GM23338 (cell line): ENCODE results near the gene ARHGEF38. TPM values are rescaled to one million over a fixed set of nuclear protein-coding genes. Genes with fewer than 3 reads are reported as not detected.

Source experiments
- ATAC-seq: fragments of 200-7000 bp; cut with Tn5 transposase; 3 replicates; pipeline ENCODE4 v1.9.1; 2020
- DNase-seq: peaks from one replicate; pipeline ENCODE4 v3.0.0-alpha.2; 2015; ENCODE audit warnings: low spot score
- H2AFZ ChIP-seq: fragments of 200-600 bp; sonication (generic); 2 replicates; pipeline ENCODE4 v1.8.0; 2016; ENCODE audit warnings: antibody characterized with exemption, mild to moderate bottlenecking, moderate library complexity
- H3F3A ChIP-seq: fragments of 200-600 bp; sonication (generic); replicated peaks from 2 replicates; pipeline ENCODE4 v1.8.0; 2017; ENCODE audit warnings: antibody characterized with exemption, mixed run types, low read depth
- H3K27ac ChIP-seq: fragments of 200-600 bp; sonication (generic); 2 replicates; pipeline ENCODE4 v1.6.1; 2016; ENCODE audit warnings: low read depth
- H3K27me3 ChIP-seq: fragments of 200-600 bp; sonication (generic); 2 replicates; pipeline ENCODE4 v1.8.0; 2016; ENCODE audit warnings: mild to moderate bottlenecking, mixed run types, moderate library complexity; ENCODE audit not compliant: insufficient read depth
- H3K36me3 ChIP-seq: fragments of 200-600 bp; sonication (generic); 2 replicates; pipeline ENCODE4 v1.8.0; 2016; ENCODE audit warnings: mild to moderate bottlenecking; ENCODE audit not compliant: insufficient read depth
- H3K4me1 ChIP-seq: fragments of 200-600 bp; sonication (generic); 2 replicates; pipeline ENCODE4 v1.8.0; 2016; ENCODE audit warnings: mild to moderate bottlenecking, moderate library complexity; ENCODE audit not compliant: insufficient read depth
- H3K4me2 ChIP-seq: fragments of 200-600 bp; sonication (generic); 2 replicates; pipeline ENCODE4 v1.7.1; 2017; ENCODE audit warnings: mixed run types
- H3K4me3 ChIP-seq: fragments of 200-600 bp; sonication (generic); 2 replicates; pipeline ENCODE4 v1.6.1; 2016; ENCODE audit warnings: mixed run types
- H3K79me2 ChIP-seq: fragments of 200-600 bp; sonication (generic); replicated peaks from 2 replicates; pipeline ENCODE4 v1.8.0; 2017; ENCODE audit warnings: mild to moderate bottlenecking; ENCODE audit not compliant: insufficient read depth
- H3K9me2 ChIP-seq: fragments of 200-600 bp; sonication (generic); 2 replicates; pipeline ENCODE4 v1.8.0; 2017; ENCODE audit not compliant: insufficient read depth
- H4K20me1 ChIP-seq: fragments of 200-600 bp; sonication (generic); replicated peaks from 2 replicates; pipeline ENCODE4 v1.8.0; 2017; ENCODE audit warnings: mild to moderate bottlenecking; ENCODE audit not compliant: insufficient read depth
- H3K27ac Mint-ChIP-seq: 2 replicates; pipeline ENCODE4 v1.8.0; 2020; ENCODE audit warnings: inconsistent platforms, mild to moderate bottlenecking, moderate library complexity, mixed read lengths
- H3K27me3 Mint-ChIP-seq: 3 replicates; pipeline ENCODE4 v1.8.0; 2022; ENCODE audit warnings: low read depth, mild to moderate bottlenecking, moderate library complexity, mixed read lengths, inconsistent platforms; ENCODE audit not compliant: insufficient read depth, poor library complexity
- H3K36me3 Mint-ChIP-seq: 3 replicates; pipeline ENCODE4 v1.8.0; 2021; ENCODE audit warnings: low read depth, mild to moderate bottlenecking, inconsistent platforms, moderate library complexity, mixed read lengths
- H3K4me1 Mint-ChIP-seq: 3 replicates; pipeline ENCODE4 v1.8.0; 2020; ENCODE audit warnings: mild to moderate bottlenecking, inconsistent platforms, mixed read lengths
- H3K4me3 Mint-ChIP-seq: 3 replicates; pipeline ENCODE4 v1.8.0; 2021; ENCODE audit warnings: moderate library complexity, mild to moderate bottlenecking, inconsistent platforms, mixed read lengths
- H3K9me3 Mint-ChIP-seq: 3 replicates; pipeline ENCODE4 v1.8.0; 2020; ENCODE audit warnings: moderate library complexity, mild to moderate bottlenecking, inconsistent platforms, mixed read lengths
- CREB1 ChIP-seq: fragments of 250-450 bp; sonication (Bioruptor Pico); IDR thresholded peaks from 2 replicates; pipeline ENCODE4 v1.5.0; 2020; ENCODE audit warnings: low read depth, mild to moderate bottlenecking, moderate library complexity
- CTCF ChIP-seq, 2 experiments: fragments of 200-600 bp in 1 of 2; sonication (generic) in 1 of 2; conservative IDR thresholded peaks; 2 replicates each; pipeline versions ENCODE4 v1.5.1 to v1.6.1; 2016 to 2017; ENCODE audit warnings: antibody characterized with exemption in 2 of 2, low read depth in 2 of 2, mild to moderate bottlenecking in 2 of 2, moderate library complexity in 1 of 2
- EZH2 ChIP-seq: fragments of 200-600 bp; sonication (generic); IDR thresholded peaks from one replicate; pipeline ENCODE4 v1.8.0; 2017; ENCODE audit warnings: antibody characterized with exemption, mild to moderate bottlenecking, low read depth; ENCODE audit not compliant: unreplicated experiment
- EZH2phosphoT487 ChIP-seq: fragments of 200-600 bp; sonication (generic); IDR thresholded peaks from one replicate; pipeline ENCODE4 v1.8.1; 2018; ENCODE audit warnings: antibody characterized with exemption; ENCODE audit not compliant: unreplicated experiment
- JUNB ChIP-seq: IDR thresholded peaks from one replicate; pipeline ENCODE4 v1.6.1; 2016; ENCODE audit warnings: antibody characterized with exemption; ENCODE audit not compliant: unreplicated experiment
- NANOG ChIP-seq: IDR thresholded peaks from 2 replicates; pipeline ENCODE4 v1.6.1; 2016; ENCODE audit warnings: antibody characterized with exemption, borderline replicate concordance
- POLR2AphosphoS5 ChIP-seq: IDR thresholded peaks from 2 replicates; pipeline ENCODE4 v1.6.1; 2016; ENCODE audit warnings: antibody characterized with exemption, low read depth
- STAT1 ChIP-seq: IDR thresholded peaks from one replicate; pipeline ENCODE4 v1.6.1; 2016; ENCODE audit warnings: antibody characterized with exemption; ENCODE audit not compliant: unreplicated experiment
- ZNF114 ChIP-seq: fragments of 250-450 bp; sonication (Bioruptor Pico); IDR thresholded peaks from 2 replicates; pipeline ENCODE4 v1.5.0; 2020; ENCODE audit warnings: mild to moderate bottlenecking, moderate library complexity
- ZNF331 ChIP-seq: fragments of 250-450 bp; sonication (Bioruptor Pico); IDR thresholded peaks from 2 replicates; pipeline ENCODE4 v1.5.0; 2020; ENCODE audit warnings: low read depth, mild to moderate bottlenecking, moderate library complexity
- polyA plus RNA-seq: library from polyadenylated mRNA; unstranded; fragments of >200 nt; fragmentation: Nextera tagmentation; extraction: Ambion mirVana; gene quantifications from 2 replicates; pipeline ENCODE4 v1.2.1, GENCODE V29; 2016
- total RNA-seq: library from RNA; depleted of rRNA; stranded (reverse); fragments of >200 nt; shearing (Covaris generic); gene quantifications from 2 replicates; pipeline ENCODE4 v1.2.3, GENCODE V29; 2014
- TF ChIP-seq, protein P1 (sequence below): IDR thresholded peaks from 2 replicates; pipeline ENCODE4 v1.6.1; 2016; ENCODE audit warnings: antibody characterized with exemption
- TF ChIP-seq, protein P2 (sequence below): IDR thresholded peaks from one replicate; pipeline ENCODE4 v1.6.1; 2018; ENCODE audit warnings: antibody characterized with exemption; ENCODE audit not compliant: unreplicated experiment

ARHGEF38 gene
- total and polyA plus RNA-seq, 2 experiments from 2014 or later = 0.58 TPM; not detected in 1

- DNase-seq = peak; percentile 38
- no peaks in the 10 kb centered on the region for H4K20me1 ChIP-seq
- TF ChIP-seq ZNF331 (CRISPR knock-in tag) (no peak), STAT1 (no peak), CTCF (conservative IDR thresholded peaks at IDR 0.05; ENCODE audit: low read depth in 2 of 2) (peak in 1 of 2 experiments; percentile 47; a peak in 3 of 4 replicates)
- no peaks in the 10 kb centered on the region for H3K79me2 ChIP-seq
- H3K4me1 Mint-ChIP-seq = peaks cover 11% of the 10 kb centered on the region; the same call in 2 of the 3 replicates
- H3K27me3 ChIP-seq = no peaks in the 10 kb centered on the region
- H3K27ac Mint-ChIP-seq = no peak overlapping the region
- no peak overlapping the region for H3K4me3 ChIP-seq
- no peaks in the 10 kb centered on the region for H3K9me2 ChIP-seq
- H3K9me3 Mint-ChIP-seq = no peaks in the 10 kb centered on the region
- H3F3A ChIP-seq = no peaks in the 10 kb centered on the region
- H3K4me3 Mint-ChIP-seq = no peak overlapping the region
- H2AFZ ChIP-seq = no peak overlapping the region
- H3K36me3 ChIP-seq = no peaks in the 10 kb centered on the region
- H3K4me2 ChIP-seq = no peak overlapping the region
- H3K36me3 Mint-ChIP-seq = no peaks in the 10 kb centered on the region
- H3K4me1 ChIP-seq = no peaks in the 10 kb centered on the region
- ATAC-seq = no peak; the same call in 2 of the 3 replicates
- peaks cover 2% of the 10 kb centered on the region for H3K27me3 Mint-ChIP-seq
- H3K27ac ChIP-seq = no peak overlapping the region
These were observed 79.5 kb downstream of the ARHGEF38 start for GRCh38 chr4:105631818-105632400.

GRCh38 chr4:105632599-105632998 lies 80.2 kb downstream of the ARHGEF38 start:
- ATAC-seq (peak; percentile 73), DNase-seq (peak; percentile 36)
- no peaks in the 10 kb centered on the region for H3F3A ChIP-seq
- H3K4me3 ChIP-seq = no peak overlapping the region
- H3K9me3 Mint-ChIP-seq = no peaks in the 10 kb centered on the region
- H3K9me2 ChIP-seq = no peaks in the 10 kb centered on the region
- H3K27me3 Mint-ChIP-seq = peaks cover 2% of the 10 kb centered on the region
- H3K4me3 Mint-ChIP-seq = no peak overlapping the region
- no peaks in the 10 kb centered on the region for H3K27me3 ChIP-seq
- no peaks in the 10 kb centered on the region for H3K4me1 ChIP-seq
- no peaks in the 10 kb centered on the region for H4K20me1 ChIP-seq
- no peak overlapping the region for H3K27ac Mint-ChIP-seq
- no peaks in the 10 kb centered on the region for H3K36me3 ChIP-seq
- H3K36me3 Mint-ChIP-seq = no peaks in the 10 kb centered on the region
- H3K4me2 ChIP-seq = no peak overlapping the region
- H3K4me1 Mint-ChIP-seq = peaks cover 16% of the 10 kb centered on the region
- H3K79me2 ChIP-seq = no peaks in the 10 kb centered on the region
- no peak overlapping the region for H2AFZ ChIP-seq
- no peak overlapping the region for H3K27ac ChIP-seq
- TF ChIP-seq, protein P1, sequence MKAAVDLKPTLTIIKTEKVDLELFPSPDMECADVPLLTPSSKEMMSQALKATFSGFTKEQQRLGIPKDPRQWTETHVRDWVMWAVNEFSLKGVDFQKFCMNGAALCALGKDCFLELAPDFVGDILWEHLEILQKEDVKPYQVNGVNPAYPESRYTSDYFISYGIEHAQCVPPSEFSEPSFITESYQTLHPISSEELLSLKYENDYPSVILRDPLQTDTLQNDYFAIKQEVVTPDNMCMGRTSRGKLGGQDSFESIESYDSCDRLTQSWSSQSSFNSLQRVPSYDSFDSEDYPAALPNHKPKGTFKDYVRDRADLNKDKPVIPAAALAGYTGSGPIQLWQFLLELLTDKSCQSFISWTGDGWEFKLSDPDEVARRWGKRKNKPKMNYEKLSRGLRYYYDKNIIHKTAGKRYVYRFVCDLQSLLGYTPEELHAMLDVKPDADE = no peak
- TF ChIP-seq, protein P2, sequence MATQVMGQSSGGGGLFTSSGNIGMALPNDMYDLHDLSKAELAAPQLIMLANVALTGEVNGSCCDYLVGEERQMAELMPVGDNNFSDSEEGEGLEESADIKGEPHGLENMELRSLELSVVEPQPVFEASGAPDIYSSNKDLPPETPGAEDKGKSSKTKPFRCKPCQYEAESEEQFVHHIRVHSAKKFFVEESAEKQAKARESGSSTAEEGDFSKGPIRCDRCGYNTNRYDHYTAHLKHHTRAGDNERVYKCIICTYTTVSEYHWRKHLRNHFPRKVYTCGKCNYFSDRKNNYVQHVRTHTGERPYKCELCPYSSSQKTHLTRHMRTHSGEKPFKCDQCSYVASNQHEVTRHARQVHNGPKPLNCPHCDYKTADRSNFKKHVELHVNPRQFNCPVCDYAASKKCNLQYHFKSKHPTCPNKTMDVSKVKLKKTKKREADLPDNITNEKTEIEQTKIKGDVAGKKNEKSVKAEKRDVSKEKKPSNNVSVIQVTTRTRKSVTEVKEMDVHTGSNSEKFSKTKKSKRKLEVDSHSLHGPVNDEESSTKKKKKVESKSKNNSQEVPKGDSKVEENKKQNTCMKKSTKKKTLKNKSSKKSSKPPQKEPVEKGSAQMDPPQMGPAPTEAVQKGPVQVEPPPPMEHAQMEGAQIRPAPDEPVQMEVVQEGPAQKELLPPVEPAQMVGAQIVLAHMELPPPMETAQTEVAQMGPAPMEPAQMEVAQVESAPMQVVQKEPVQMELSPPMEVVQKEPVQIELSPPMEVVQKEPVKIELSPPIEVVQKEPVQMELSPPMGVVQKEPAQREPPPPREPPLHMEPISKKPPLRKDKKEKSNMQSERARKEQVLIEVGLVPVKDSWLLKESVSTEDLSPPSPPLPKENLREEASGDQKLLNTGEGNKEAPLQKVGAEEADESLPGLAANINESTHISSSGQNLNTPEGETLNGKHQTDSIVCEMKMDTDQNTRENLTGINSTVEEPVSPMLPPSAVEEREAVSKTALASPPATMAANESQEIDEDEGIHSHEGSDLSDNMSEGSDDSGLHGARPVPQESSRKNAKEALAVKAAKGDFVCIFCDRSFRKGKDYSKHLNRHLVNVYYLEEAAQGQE = no peak
- TF ChIP-seq CTCF (conservative IDR thresholded peaks at IDR 0.05; ENCODE audit: low read depth in 2 of 2) (no peak), ZNF114 (CRISPR knock-in tag) (no peak), EZH2 (no peak), JUNB (no peak), EZH2phosphoT487 (no peak), CREB1 (CRISPR knock-in tag) (no peak), STAT1 (no peak), POLR2AphosphoS5 (no peak), NANOG (no peak)
